ENCODE data around the gene ZC3H10. TPM values are rescaled to one million over a fixed set of nuclear protein-coding genes. Genes with fewer than 3 reads are reported as not detected.

Gene ZC3H10
- total and polyA plus RNA-seq, 2 of the 8 experiments (the other 6 are each of a cell fraction or from before 2014, with no cell fraction given) = 4.0 to 11.2 TPM

GRCh38 chr12:56161690-56162351 is 43.8 kb downstream of the ZC3H10 start:
- no peak overlapping the region for H3K4me3 ChIP-seq (ENCODE audit: extremely low read depth in 1 of 4, insufficient read depth in 2 of 4, low read depth in 3 of 4, low read length in 4 of 4)
- no peak overlapping the region for H3K4ac ChIP-seq (replicated peaks; ENCODE audit: insufficient read length, low read depth, low read length)
- no peak for FAIRE-seq
- peaks cover 30 to 71% (median 54%) of the 10 kb centered on the region in 4 experiments for H3K36me3 ChIP-seq (ENCODE audit: control insufficient read depth in 2 of 4, insufficient read depth in 4 of 4, low read length in 3 of 4)
- H3K4me1 ChIP-seq (replicated peaks in 1 of 4; ENCODE audit: control insufficient read depth in 3 of 4, insufficient read depth in 4 of 4, low read length in 3 of 4) = peaks cover 3 to 33% (median 20%) of the 10 kb centered on the region in 4 experiments
- H3K14ac ChIP-seq (ENCODE audit: insufficient read length) = no peak overlapping the region
- H2AFZ ChIP-seq (ENCODE audit: low read length) = no peak overlapping the region
- H3K23ac ChIP-seq (ENCODE audit: insufficient read length) = no peak overlapping the region
- no peak overlapping the region for H3K9ac ChIP-seq (replicated peaks in 1 of 4; ENCODE audit: extremely low read depth in 1 of 4, low read depth in 3 of 4, low read length in 3 of 4)
- peaks cover 19% of the 10 kb centered on the region for H3K23me2 ChIP-seq (ENCODE audit: low read depth, low read length)
- H2BK5ac ChIP-seq (ENCODE audit: low read depth, low read length) = no peak overlapping the region; the same call in 1 of the 2 replicates
- H4K8ac ChIP-seq (ENCODE audit: extremely low read depth, insufficient read depth, low read length) = peak overlapping the region; percentile 46
- H2AK5ac ChIP-seq (ENCODE audit: low read depth, low read length) = no peak overlapping the region
- H4K91ac ChIP-seq (replicated peaks; ENCODE audit: insufficient read length, low read length) = no peak overlapping the region
- H4K5ac ChIP-seq (ENCODE audit: insufficient read length, low read depth, low read length) = no peak overlapping the region
- TF ChIP-seq POLR2AphosphoS5 (IDR thresholded peaks at IDR 0.05; ENCODE audit: low read depth, low read length) = peak; percentile 24
- peak; percentile 3 for TF ChIP-seq ASH2L (IDR thresholded peaks at IDR 0.05; ENCODE audit: low read length)
- no peak for TF ChIP-seq SRF (IDR thresholded peaks at IDR 0.05; ENCODE audit: low read depth, low read length)
- WGBS, 2 experiments (ENCODE audit: extremely low coverage in 1 of 2, insufficient coverage in 1 of 2, insufficient read length in 1 of 2, insufficient replicate concordance in 2 of 2, low coverage in 1 of 2, low lambda C conversion rate in 2 of 2, missing lambda C conversion rate in 1 of 2) = 92% methylated on average over 10 of the region's 10 CpGs; no CpG with 5 or more reads in 1 of the 2 experiments
- H3K4me2 ChIP-seq (ENCODE audit: insufficient read depth in 1 of 2, low read depth in 2 of 2, low read length in 2 of 2) = peak overlapping the region in 1 of 2 experiments; percentile 77; a peak in 1 of 4 replicates
- H2BK12ac ChIP-seq (ENCODE audit: low read depth, low read length) = no peak overlapping the region
- peaks cover 3 to 25% of the 10 kb centered on the region in 2 experiments for H3K79me2 ChIP-seq (ENCODE audit: control insufficient read depth in 1 of 2, insufficient read depth in 2 of 2, low read length in 2 of 2)
- POLR2A ChIA-PET (ENCODE audit: partially characterized antibody) = interaction anchor here (0.7 to 15.6 kb wide), 21 partner anchors 8 to 197 kb away, joined by 3 to 656 read pairs (median 4); partner anchors contain the start of genes CNPY2, ERBB3, PA2G4 and RNF41
- no peaks in the 10 kb centered on the region for H3K9me3 ChIP-seq (ENCODE audit: insufficient read depth in 2 of 2, low read depth in 1 of 2, low read length in 1 of 2)
- CTCF ChIA-PET (ENCODE audit: partially characterized antibody) = interaction anchor here (0.9 to 6.8 kb wide), 12 partner anchors 10 to 1020 kb away, joined by 3 to 47 read pairs (median 5); partner anchors contain the start of genes ESYT1, MYL6B, RNF41 and SMARCC2
- H3K27ac ChIP-seq (ENCODE audit: low read depth, low read length) = no peak overlapping the region
- peaks cover 3% of the 10 kb centered on the region; the same call in 1 of the 2 replicates for H3K79me1 ChIP-seq (ENCODE audit: low read depth, low read length)
- peaks cover 11 to 23% of the 10 kb centered on the region in 2 experiments for H4K20me1 ChIP-seq (replicated peaks in 1 of 2; ENCODE audit: control insufficient read depth in 1 of 2, insufficient read depth in 2 of 2, low read length in 2 of 2)
- H3K56ac ChIP-seq (replicated peaks; ENCODE audit: insufficient read length, low read depth, low read length) = no peak overlapping the region
- no peak overlapping the region for H2BK15ac ChIP-seq (ENCODE audit: low read length)
- DNase-seq (ENCODE audit: low read depth in 1 of 2, low spot score in 2 of 2) = no peak
- no peak overlapping the region for H2BK120ac ChIP-seq (replicated peaks; ENCODE audit: low read depth, low read length)
- H3K27me3 ChIP-seq (replicated peaks in 1 of 4; ENCODE audit: control insufficient read depth in 3 of 4, extremely low read depth in 1 of 4, insufficient read depth in 3 of 4, low read length in 3 of 4) = no peaks in the 10 kb centered on the region
- no peak overlapping the region for H2BK20ac ChIP-seq (ENCODE audit: low read length)
- H3K18ac ChIP-seq (ENCODE audit: extremely low read depth, low read length) = no peak overlapping the region

Data from H1 (cell line).